Right ventricle myocardium inferior (tissue), 1 donor: ENCODE results near the gene PIGH. TPM values are rescaled to one million over a fixed set of nuclear protein-coding genes. Genes with fewer than 3 reads are reported as not detected.
"Not testable (repeated sequence)": the region's sequence is repeated elsewhere in the genome, so short reads cannot be mapped to it uniquely, and the experiment has no call there.

Source experiments
- ATAC-seq: fragments of 200-7000 bp; cut with Tn5 transposase; one replicate; pipeline ENCODE4 v1.9.1; 2020; ENCODE audit warnings: mild to moderate bottlenecking, moderate library complexity
- DNase-seq: peaks from one replicate; pipeline ENCODE4 v3.0.0; 2021; ENCODE audit errors: missing footprints
- intact Hi-C: fragments of 100-400 bp; cut with DNase I; formaldehyde crosslinking; loops from one replicate; pipeline ENCODE4 v1.11.0; 2022
- total RNA-seq: library from RNA; stranded (reverse); fragmentation: NEBNext Ultra II Directional; extraction: Animal tissue kit (Norgen Biotek cat#: 25700); gene quantifications from one replicate; pipeline ENCODE4 v1.2.1, GENCODE V29; 2021
- donor health status: DM: no; HTN: yes; CAD: no; lungs with severe emphysema.

The PIGH gene
- total RNA-seq, 1 donor from 2014 or later, result 11.8 TPM

DNA sequence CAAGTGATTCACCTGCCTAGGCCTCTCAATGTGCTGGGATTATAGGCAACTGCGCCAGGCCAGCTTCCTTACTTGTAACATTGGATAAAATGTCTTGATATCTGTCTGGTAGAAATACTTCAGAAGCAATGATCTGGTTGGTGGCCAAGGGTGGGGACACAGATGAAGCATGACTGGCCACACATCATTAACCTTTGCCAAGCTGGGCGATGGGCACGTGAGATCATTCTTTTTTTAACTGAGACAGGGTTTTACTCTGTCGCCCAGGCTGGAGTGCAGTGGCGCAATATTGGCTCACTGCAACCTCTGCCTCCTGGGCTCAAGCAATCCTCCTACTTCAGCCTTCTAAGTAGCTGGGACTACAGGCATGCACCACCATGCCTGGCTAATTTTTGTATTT is 35.8 kb downstream of the PIGH start:
- no peak for ATAC-seq
- intact Hi-C loops, result no loop called here
- DNase-seq, result no peak

DNA sequence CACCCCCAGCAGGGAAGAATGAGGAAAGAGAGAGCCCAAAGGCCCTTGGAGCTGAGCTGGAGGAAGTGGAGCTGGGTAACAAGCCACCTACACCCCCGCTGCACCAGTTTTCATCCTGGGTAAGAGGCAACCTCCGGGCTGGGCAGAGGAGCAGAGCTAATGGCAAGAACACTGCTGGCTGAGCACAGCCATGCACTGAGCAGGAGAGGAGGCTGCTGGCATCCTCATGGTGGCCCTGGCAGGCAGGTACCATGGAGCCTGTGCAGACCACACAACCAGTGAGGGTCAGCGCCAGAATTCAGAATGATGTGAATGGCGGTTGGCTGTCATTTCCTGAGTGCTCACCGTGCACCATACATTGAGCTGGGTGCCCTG is 37.3 kb downstream of the PIGH start:
- DNase-seq (no peak), ATAC-seq (no peak)
- intact Hi-C loops, result no loop called here

DNA sequence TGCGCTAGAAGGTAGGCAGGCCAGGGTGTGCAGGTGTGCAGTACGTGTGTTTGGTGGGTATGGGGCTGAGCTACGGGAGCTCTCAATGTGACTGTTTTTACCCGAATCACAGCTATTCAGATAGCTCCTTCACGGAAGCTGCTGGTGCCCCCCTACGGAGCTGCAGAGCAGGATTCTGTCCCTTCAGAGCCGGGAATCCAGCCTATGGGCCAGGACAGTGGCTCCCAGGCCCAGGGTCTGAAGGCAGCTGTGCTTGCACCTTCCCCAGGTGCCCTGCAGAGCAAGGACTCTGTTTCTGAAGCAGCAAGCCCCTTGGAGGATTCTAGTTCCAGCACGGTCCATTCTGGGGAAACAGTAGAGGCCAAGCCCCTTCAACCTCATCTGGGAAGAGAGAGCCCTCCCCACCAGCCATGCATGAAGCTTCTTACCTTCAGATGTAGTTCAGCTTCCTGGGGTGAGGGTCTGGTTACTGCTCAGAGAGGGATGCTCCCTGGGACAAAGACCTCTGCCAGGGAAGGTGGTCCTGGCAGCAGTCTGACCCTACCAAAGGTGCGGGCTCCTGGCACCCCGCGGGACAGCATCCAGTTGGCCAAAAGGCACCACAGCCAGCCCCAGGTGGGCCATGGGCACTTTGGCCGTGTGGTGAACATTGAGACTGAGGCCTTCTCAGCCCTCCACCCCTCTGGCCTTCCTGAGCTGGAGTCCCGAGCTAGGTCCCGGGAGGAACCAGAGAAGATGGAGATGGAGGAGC is 37.9 kb downstream of the PIGH start:
- intact Hi-C loops, result no loop called here
- ATAC-seq, result no peak
- no peak for DNase-seq

DNA sequence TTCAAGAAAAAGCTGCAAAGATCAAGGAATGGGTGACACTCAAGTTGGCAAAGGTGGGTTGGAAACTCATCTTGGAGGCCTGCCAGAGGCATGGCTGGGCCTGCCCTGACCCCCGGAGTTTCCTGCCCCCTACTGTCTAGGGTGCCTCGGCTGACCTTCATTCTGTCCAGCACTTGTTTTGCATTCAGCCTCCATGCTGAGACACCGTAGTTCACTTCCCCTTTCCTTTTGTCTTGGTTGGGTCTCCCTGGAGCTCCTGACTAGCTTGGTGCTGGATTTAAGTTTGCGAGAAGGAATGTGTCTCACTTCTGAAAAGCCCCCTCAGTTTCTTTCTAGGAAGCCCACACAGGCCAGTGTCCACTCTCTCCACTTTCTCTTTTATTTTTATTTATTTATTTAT is 40.4 kb downstream of the PIGH start:
- intact Hi-C loops, result no loop called here
- DNase-seq (no peak), ATAC-seq (no peak)

DNA sequence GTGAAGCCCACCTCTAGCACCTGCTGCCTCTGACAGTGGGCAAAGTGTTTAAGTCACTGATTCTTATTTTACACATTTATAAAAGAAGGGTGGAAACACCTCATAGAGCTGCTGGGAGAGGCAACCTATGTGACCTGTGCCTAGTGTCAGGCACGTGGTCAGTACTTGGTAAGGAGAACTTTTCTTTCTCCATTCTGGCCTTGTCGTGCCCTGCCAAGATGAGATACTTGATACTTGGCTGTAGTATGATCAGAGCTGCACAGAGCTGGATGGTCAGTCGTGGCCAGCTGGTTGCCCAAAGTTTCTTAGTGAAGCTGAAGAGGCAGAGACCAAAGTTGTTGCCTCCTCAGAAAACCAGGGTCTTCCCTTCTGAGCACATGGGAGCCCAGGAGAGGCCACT is 42.4 kb downstream of the PIGH start:
- DNase-seq, result no peak
- intact Hi-C loops, result no loop called here
- no peak for ATAC-seq

DNA sequence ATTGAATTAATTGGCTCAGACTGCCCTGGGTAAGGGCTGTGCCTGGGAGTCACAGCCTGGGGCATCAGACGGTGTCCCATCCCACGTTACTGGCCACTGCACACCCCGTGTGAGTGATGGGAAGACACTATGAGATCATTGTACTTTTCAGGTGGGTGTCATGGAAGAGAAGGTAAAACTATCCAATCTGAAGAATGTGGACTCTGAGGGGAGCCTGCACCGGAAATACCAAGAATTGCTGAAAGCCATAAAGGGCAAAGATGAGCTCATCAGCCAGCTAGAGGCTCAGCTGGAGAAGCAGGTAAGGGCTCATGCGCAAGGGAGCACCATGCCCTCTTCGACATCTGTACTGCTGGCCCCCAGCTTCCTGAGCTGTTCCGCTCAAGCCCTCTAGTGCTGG is 43.0 kb downstream of the PIGH start:
- DNase-seq (no peak), ATAC-seq (no peak)
- intact Hi-C loops, result no loop called here

DNA sequence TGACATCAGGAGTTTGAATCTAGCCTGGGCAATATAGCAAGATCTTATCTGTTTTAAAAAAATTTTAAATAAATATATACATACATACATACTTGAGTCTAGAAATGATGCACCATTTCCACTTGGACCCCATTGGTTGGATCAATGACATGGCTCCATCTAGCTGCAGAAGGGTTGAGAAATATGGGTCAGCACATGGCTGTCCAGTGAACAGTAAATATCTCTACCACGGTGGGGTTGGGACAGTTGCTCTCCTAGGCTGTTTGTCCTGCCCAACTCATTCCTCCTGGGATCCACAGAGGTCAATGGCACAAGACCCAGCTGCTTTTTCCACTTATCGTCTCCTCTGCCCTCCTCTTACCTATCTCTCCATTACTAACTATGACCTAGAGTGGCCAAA is 43.4 kb downstream of the PIGH start:
- DNase-seq (no peak), ATAC-seq (no peak)
- intact Hi-C loops, result no loop called here

DNA sequence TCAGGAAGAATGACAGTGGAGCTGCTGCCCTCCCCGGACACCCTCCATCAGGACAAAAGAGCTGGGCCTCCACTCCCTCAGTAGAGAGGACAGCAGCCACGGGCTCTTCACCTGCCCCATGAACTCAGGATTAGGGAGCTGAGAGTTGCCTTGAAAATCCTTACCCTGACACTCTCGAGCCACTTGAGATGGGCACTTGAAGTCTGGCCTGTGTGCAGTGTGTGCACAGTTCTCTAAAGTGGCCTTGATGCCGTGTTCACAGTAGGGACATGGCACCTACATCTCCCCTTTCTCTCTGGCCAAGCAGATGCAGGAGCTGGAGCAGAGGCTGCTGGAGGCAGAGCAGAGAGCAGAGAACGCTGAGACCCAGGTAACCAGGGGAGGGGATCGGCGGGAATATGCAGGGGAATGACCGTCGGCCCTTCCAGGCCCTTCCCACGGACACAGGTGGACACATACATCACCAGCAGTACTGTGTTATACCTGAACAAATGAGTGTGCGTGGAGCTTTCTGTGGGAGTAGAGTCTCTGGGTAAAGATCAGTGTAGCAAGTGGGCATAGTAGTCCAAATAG is 44.5 kb downstream of the PIGH start:
- no peak for DNase-seq
- intact Hi-C loops, result no loop called here
- no peak for ATAC-seq

DNA sequence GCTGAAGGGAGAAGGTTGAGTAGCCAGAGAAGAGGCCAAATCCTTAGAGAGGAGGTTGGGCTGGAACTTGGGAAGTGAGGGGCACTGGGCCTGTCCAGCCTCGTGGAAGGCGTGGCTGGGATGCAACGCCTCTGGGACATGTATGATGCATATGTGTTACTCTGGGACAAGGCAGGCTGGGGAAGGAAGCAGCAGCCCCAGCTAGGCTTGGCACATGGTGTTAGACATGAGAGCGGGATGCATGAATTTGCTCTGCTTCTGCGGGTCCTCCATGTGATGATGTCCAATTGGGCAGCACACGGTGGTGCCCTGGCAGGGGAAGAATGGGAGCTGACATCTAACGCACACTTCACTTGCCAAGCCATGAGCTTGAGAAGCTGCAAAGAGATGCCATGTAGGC is 45.7 kb downstream of the PIGH start:
- DNase-seq, result no peak
- no peak for ATAC-seq
- intact Hi-C loops, result no loop called here

DNA sequence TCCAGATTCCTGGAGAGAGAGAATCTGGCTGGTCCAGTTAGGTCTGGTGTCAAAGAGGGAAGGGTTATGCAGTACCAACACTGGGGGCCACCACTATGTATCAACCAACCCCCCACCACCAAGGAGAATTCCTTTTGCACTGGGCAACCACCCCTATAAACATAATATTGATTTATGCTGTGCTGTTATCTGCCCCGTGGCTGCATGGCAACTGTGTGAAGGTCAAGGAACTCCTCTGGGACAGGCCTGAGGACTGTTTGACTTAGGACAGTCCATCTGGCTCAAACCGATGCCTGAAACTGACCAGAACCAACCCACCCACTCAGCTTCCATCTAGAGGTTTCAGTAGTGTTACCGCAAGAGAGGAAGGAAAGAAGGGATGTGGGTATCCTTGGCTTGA is 46.5 kb downstream of the PIGH start:
- DNase-seq (no peak), ATAC-seq (no peak)
- intact Hi-C loops, result no loop called here

DNA sequence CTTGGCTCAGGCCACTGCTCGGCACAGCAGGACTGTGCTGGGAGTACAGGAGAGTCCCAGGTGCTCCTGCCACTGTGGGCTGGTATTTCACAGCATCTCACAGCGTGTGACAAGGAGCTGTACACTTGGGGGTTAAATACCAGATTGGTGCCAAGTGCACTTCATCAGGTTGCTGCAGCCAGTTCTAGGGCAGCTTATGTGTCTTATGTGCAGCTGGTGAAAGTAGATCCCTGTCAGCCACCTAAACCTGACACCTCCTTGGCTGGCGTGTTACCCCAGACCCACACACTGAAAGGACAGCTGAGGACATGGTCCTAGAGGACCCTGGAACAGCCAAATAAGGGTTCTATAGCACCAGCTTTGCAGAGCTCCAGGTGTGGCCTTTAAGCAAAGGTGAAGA is 48.1 kb downstream of the PIGH start:
- intact Hi-C loops, result no loop called here
- DNase-seq, result no peak
- peak; percentile 56 for ATAC-seq

DNA sequence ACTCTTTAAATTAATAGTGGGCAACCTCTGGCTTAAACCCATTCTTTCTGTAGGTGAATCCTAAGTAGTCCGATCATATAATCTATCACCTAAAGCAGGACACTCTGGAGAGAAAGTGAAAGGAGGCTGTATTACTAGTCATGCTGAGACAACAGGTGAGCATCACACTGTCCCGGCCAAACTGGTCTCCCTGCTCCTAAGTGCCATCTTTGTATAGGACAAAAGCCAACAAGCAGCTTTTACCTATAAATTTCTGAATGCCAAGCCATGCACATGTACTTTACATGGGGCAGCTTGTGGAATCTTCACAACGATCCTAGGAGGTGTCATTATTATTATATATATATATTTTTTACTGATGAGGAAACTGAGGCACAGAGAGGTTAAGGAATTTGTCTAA is 48.9 kb downstream of the PIGH start:
- ATAC-seq (no peak), DNase-seq (no peak)
- intact Hi-C loops, result no loop called here

DNA sequence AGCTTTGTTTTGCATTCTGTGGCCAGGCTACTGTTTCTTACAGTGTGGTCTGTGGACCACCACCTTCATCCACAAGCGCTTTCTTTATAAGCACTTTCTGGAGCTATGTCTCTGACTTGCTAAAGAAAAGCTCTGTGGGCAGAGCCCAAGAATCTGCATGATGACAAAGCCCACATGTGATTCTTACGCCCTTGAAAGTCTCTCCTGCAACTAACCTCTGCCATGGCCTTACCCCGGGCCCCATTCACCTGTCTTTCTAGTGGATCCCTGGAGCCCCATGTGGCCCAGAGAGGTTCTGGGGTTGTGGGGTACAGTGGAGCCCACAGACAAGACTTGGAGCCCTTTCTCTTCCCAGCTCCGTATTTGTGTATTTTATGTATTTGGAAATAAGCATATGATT is 50.3 kb downstream of the PIGH start:
- ATAC-seq (no peak), DNase-seq (no peak)
- intact Hi-C loops, result no loop called here

DNA sequence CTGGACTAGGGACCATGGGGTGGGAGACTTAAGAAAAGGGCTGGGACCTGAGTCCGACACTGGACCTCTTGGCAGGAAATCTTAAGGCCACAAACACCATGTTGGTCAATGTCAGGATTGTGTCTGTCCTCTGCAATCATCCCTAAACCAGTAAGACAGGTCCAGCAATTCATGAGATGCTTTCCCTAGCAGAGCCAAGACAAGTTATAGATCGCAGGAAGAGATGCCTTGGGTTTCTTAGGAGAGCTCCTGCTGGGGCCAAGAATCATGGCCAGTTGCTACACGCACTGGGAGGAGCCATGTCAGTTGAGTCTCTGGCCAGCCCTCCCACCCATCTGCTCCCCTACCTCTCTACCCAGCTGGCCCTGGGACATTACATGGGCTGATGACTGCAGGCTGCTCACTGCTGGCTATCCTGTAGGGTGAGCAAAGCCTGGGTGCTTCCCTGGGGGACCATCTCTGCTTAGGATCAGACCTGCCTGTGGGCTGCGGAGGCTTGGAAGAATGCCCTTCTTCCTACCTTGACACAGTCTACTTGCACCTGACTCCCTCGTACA is 52.8 kb downstream of the PIGH start:
- DNase-seq (no peak), ATAC-seq (no peak)
- intact Hi-C loops, result no loop called here

DNA sequence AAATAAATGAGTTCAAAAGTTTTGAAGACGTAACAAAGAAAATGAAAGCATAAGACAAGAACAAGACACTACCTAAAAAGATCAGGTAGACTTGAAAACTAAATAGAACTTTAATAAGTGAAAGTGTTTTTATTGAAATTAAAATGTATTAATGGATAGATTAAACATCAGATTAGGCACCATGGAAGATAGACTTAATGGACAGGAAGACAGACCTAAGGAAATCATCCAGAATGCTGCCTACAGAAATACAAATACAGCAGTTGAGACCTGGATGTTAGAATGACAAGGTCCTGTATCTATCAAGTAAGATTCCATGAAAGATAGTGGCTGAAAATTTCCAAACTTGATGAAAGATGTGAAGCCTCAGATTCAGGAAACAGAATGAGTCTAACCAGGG is 55.5 kb downstream of the PIGH start:
- DNase-seq (no peak), ATAC-seq (no peak)
- intact Hi-C loops, result no loop called here

DNA sequence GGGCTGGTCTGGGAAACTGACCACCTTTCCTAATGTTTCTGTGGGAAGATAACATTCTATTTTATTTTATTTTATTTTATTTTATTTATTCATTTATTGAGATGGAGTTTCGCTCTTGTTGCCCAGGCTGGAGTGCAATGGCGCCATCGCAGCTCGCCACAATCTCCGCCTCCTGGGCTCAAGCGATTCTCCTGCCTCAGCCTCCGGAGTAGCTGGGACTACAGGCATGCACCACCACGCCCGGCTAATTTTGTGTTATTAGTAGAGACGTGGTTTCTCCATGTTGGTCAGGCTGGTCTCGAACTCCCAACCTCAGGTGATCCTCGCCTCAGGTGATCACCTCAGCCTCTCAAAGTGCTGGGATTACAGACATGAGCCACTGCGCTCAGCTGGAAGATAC is 57.4 kb downstream of the PIGH start:
- DNase-seq, intact Hi-C loops, ATAC-seq: not testable (repeated sequence)

DNA sequence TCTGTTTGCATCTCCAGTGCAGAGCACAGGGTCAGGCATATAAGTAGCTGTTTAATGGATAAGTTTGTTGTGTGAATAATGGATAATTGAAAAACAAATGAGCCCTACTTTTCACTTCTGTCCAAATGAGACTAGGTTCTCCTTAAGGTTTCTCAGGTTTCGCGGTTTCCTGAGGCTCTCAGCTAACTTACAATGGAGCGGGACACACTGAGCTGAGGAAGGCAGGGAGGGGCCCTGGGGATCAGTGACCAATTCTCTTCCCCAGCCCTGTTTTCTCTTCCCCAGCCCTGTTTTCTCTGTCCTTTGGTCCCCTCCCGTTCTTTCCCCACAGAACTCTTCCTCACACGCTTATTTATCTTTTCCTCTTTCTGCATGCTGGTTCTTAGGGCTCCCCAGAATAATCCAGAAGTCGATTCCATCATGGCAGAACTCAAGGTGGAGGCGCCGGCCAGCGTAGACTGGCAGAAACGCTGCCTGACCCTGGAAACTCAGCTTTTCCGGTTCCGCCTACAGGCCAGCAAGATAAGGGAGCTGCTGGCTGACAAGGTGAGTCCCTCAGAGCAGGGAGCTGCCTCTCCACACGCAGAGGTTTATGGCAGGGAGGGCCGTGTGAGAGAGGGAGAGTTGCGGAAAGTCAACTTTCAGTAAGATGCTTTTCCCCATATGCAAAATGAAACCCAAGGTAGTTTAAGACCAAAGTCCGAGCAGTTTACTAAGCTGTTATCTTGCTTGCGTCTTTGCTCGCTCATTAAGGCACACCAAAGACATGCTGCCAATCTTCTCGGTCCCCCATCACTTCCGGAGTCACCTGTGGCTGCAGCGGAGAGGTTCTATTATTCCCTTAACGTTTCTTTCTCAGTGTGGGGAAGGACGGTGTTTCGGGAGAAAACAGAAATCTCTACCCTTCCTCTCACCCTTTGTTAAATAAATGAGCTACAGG is 58.4 kb downstream of the PIGH start:
- ATAC-seq (no peak), DNase-seq (no peak)
- intact Hi-C loops, result no loop called here
